ENCODE measurements around the gene MAPK11.

MAPK11 gene

GRCh38 chr22:50246242-50247175 lies 23.7 kb downstream of the MAPK11 start:
- DNase-seq = no peak

- no peak for DNase-seq
These were observed 24.7 kb downstream of the MAPK11 start for GRCh38 chr22:50245214-50246072.

- DNase-seq = peak; percentile 93
These were observed 25.6 kb downstream of the MAPK11 start, which contains the start of gene TUBGCP6 for GRCh38 chr22:50244420-50245213. Gene TUBGCP6 (minus strand): TSS chr22:50245023. CDS start chr22:50244459, 564 bp downstream.

GRCh38 chr22:50243685-50244419 lies 26.3 kb downstream of the MAPK11 start:
- DNase-seq = no peak

GRCh38 chr22:50242406-50242949 lies 27.7 kb downstream of the MAPK11 start:
- DNase-seq = no peak

GRCh38 chr22:50238755-50239154 lies 31.4 kb downstream of the MAPK11 start:
- DNase-seq = peak; percentile 22

GRCh38 chr22:50236731-50237409 lies 33.3 kb downstream of the MAPK11 start:
- no peak for DNase-seq

GRCh38 chr22:50233223-50233622 lies 37.0 kb downstream of the MAPK11 start:
- no peak for DNase-seq

- no peak for DNase-seq
These were observed 37.6 kb downstream of the MAPK11 start for GRCh38 chr22:50232481-50233151.

GRCh38 chr22:50229370-50229769 lies 40.8 kb downstream of the MAPK11 start:
- no peak for DNase-seq

GRCh38 chr22:50228366-50228765 lies 41.8 kb downstream of the MAPK11 start:
- DNase-seq = no peak

GRCh38 chr22:50227579-50228215 lies 42.5 kb downstream of the MAPK11 start:
- DNase-seq = no peak

- no peak for DNase-seq
These were observed 43.4 kb downstream of the MAPK11 start for GRCh38 chr22:50226875-50227165.

GRCh38 chr22:50226063-50226874 lies 43.9 kb downstream of the MAPK11 start:
- no peak for DNase-seq

GRCh38 chr22:50225200-50225969 lies 44.8 kb downstream of the MAPK11 start:
- no peak for DNase-seq

- DNase-seq = no peak
These were observed 46.1 kb downstream of the MAPK11 start for GRCh38 chr22:50224071-50224470.

- DNase-seq = no peak
These were observed 47.7 kb downstream of the MAPK11 start for GRCh38 chr22:50222508-50222907.
